Liver (tissue), 9 donors: ENCODE data around the gene NEK11. TPM values are rescaled to one million over a fixed set of nuclear protein-coding genes. Genes with fewer than 3 reads are reported as not detected.

Experiments used
- DNase-seq: peaks from one replicate; pipeline ENCODE4 v3.0.0-alpha.2; 2017; ENCODE audit warnings: low spot score
- H3K27ac ChIP-seq, 2 donors: one replicate each; pipeline ENCODE4 v1.7.0; 2013; ENCODE audit warnings: inconsistent platforms in 2 of 2, low read length in 2 of 2, control low read depth in 1 of 2, low read depth in 1 of 2, mild to moderate bottlenecking in 1 of 2
- H3K27me3 ChIP-seq, 4 donors: one replicate each; pipeline versions ENCODE4 v1.6.1 to v1.7.0; 2013; ENCODE audit warnings: low read length in 3 of 4, inconsistent platforms in 1 of 4, mild to moderate bottlenecking in 1 of 4, moderate library complexity in 1 of 4; ENCODE audit not compliant: control insufficient read depth in 4 of 4, insufficient read depth in 4 of 4
- H3K36me3 ChIP-seq, 4 donors: one replicate each; pipeline versions ENCODE4 v1.6.1 to v1.7.0; 2013; ENCODE audit warnings: low read length in 3 of 4, mild to moderate bottlenecking in 3 of 4, low read depth in 1 of 4, moderate library complexity in 1 of 4; ENCODE audit not compliant: control insufficient read depth in 4 of 4, insufficient read depth in 3 of 4
- H3K4me1 ChIP-seq, 4 donors: one replicate each; pipeline versions ENCODE4 v1.6.1 to v1.7.0; 2013; ENCODE audit warnings: low read length in 3 of 4, mild to moderate bottlenecking in 3 of 4, moderate library complexity in 1 of 4; ENCODE audit not compliant: control insufficient read depth in 4 of 4, insufficient read depth in 4 of 4
- H3K4me3 ChIP-seq, 3 donors: one replicate each; pipeline versions ENCODE4 v1.6.1 to v1.7.0; 2013; ENCODE audit warnings: low read length in 3 of 3, control low read depth in 1 of 3, low read depth in 1 of 3, mild to moderate bottlenecking in 1 of 3
- H3K9ac ChIP-seq, 2 donors: one replicate each; pipeline ENCODE4 v1.7.0; 2013; ENCODE audit warnings: low read length in 2 of 2, mild to moderate bottlenecking in 2 of 2, moderate library complexity in 2 of 2, control low read depth in 1 of 2, low read depth in 1 of 2
- H3K9me3 ChIP-seq, 4 donors: one replicate each; pipeline versions ENCODE4 v1.6.1 to v1.7.0; 2013; ENCODE audit warnings: low read length in 3 of 4; ENCODE audit not compliant: control insufficient read depth in 4 of 4
- CTCF ChIP-seq: fragments of 150-350 bp; IDR thresholded peaks from 2 replicates; pipeline ENCODE4 v1.5.1; 2017; ENCODE audit warnings: improper control_type of control experiment, low read depth, low read length; ENCODE audit not compliant: missing input control
- EGR1 ChIP-seq, 2 donors: IDR thresholded peaks; 2 replicates each; pipeline ENCODE4 v1.6.1; 2016 to 2018; ENCODE audit warnings: antibody characterized with exemption in 2 of 2, low read depth in 2 of 2
- FOXA1 ChIP-seq: IDR thresholded peaks from 2 replicates; pipeline ENCODE4 v1.6.1; 2016; ENCODE audit warnings: antibody characterized with exemption
- FOXA2 ChIP-seq: IDR thresholded peaks from 2 replicates; pipeline ENCODE4 v1.6.1; 2016; ENCODE audit warnings: antibody characterized with exemption
- GABPA ChIP-seq, 2 donors: IDR thresholded peaks in 1 of 2; conservative IDR thresholded peaks in 1 of 2; 2 replicates each; pipeline ENCODE4 v1.6.1; 2016; ENCODE audit warnings: antibody characterized with exemption in 2 of 2, mild to moderate bottlenecking in 1 of 2, moderate library complexity in 1 of 2
- HNF4A ChIP-seq, 2 donors: conservative IDR thresholded peaks; 2 replicates each; pipeline ENCODE4 v1.6.1; 2016; ENCODE audit warnings: antibody characterized with exemption in 2 of 2, mild to moderate bottlenecking in 2 of 2
- HNF4G ChIP-seq: IDR thresholded peaks from 2 replicates; pipeline ENCODE4 v1.6.1; 2016; ENCODE audit warnings: antibody characterized with exemption
- JUND ChIP-seq, 2 donors: IDR thresholded peaks; 2 replicates each; pipeline ENCODE4 v1.6.1; 2016; ENCODE audit warnings: antibody characterized with exemption in 2 of 2
- MAX ChIP-seq: IDR thresholded peaks from 2 replicates; pipeline ENCODE4 v1.6.1; 2016; ENCODE audit warnings: antibody characterized with exemption
- NR2F2 ChIP-seq: IDR thresholded peaks from 2 replicates; pipeline ENCODE4 v1.6.1; 2016; ENCODE audit warnings: antibody characterized with exemption
- RAD21 ChIP-seq, 2 donors: IDR thresholded peaks; 2 replicates each; pipeline ENCODE4 v1.6.1; 2016; ENCODE audit warnings: antibody characterized with exemption in 2 of 2, mild to moderate bottlenecking in 2 of 2
- RXRA ChIP-seq, 2 donors: IDR thresholded peaks; 2 replicates each; pipeline ENCODE4 v1.6.1; 2017 to 2018; ENCODE audit warnings: antibody characterized with exemption in 2 of 2, mild to moderate bottlenecking in 1 of 2
- SP1 ChIP-seq: IDR thresholded peaks from 2 replicates; pipeline ENCODE4 v1.6.1; 2018; ENCODE audit warnings: antibody characterized with exemption, mild to moderate bottlenecking
- TAF1 ChIP-seq: conservative IDR thresholded peaks from 2 replicates; pipeline ENCODE4 v1.6.1; 2016; ENCODE audit warnings: antibody characterized with exemption, mild to moderate bottlenecking
- YY1 ChIP-seq: IDR thresholded peaks from 2 replicates; pipeline ENCODE4 v1.6.1; 2016; ENCODE audit warnings: antibody characterized with exemption, mild to moderate bottlenecking
- WGBS: extraction: QIAGEN DNeasy Blood & Tissue Kit; methylation state at CpG from one replicate; pipeline ENCODE4 v1.1.7; 2013; 5-methylcytosine and 5-hydroxymethylcytosine counted together
- polyA plus RNA-seq, 2 donors: library from polyadenylated mRNA; stranded (reverse) in 1 of 2; unstranded in 1 of 2; fragments of 200-250 nt in 1 of 2; fragments of >200 nt in 1 of 2; fragmentation: Nextera tagmentation in 1 of 2; extraction: Ambion mirVana in 1 of 2; gene quantifications; one replicate each; pipeline versions ENCODE4 v1.2.1 to v1.2.3, GENCODE V29; 2013 to 2015
- total RNA-seq, 2 donors: library from RNA; depleted of rRNA; stranded (reverse); fragments of >200 nt; gene quantifications; one replicate each; pipeline ENCODE4 v1.2.3, GENCODE V29; 2014
- TF ChIP-seq, protein P1 (sequence below): IDR thresholded peaks from 2 replicates; pipeline ENCODE4 v1.6.1; 2016; ENCODE audit warnings: antibody characterized with exemption
- TF ChIP-seq, protein P2 (sequence below): IDR thresholded peaks from 2 replicates; pipeline ENCODE4 v1.6.1; 2016; ENCODE audit warnings: antibody characterized with exemption
- TF ChIP-seq, protein P3 (sequence below): IDR thresholded peaks from 2 replicates; pipeline ENCODE4 v1.6.1; 2016; ENCODE audit warnings: antibody characterized with exemption, mild to moderate bottlenecking
- donor health status: healthy.
- donor health status: healthy.
- donor health status: healthy.
- donor health status: healthy.
- donor health status: healthy.

The NEK11 gene
- total and polyA plus RNA-seq, 4 donors = 0.35 to 0.92 (median 0.69) TPM

- TF ChIP-seq FOXA2 (no peak), RXRA (IDR thresholded peaks at IDR 0.05) (no peak), MAX (no peak), GABPA (IDR thresholded peaks at IDR 0.05 in 1 of 2, conservative IDR thresholded peaks at IDR 0.05 in 1 of 2) (no peak), NR2F2 (no peak), CTCF (no peak), JUND (IDR thresholded peaks at IDR 0.05) (no peak), EGR1 (IDR thresholded peaks at IDR 0.05; ENCODE audit: low read depth in 2 of 2) (no peak), TAF1 (no peak), SP1 (no peak)
- TF ChIP-seq, protein P1, sequence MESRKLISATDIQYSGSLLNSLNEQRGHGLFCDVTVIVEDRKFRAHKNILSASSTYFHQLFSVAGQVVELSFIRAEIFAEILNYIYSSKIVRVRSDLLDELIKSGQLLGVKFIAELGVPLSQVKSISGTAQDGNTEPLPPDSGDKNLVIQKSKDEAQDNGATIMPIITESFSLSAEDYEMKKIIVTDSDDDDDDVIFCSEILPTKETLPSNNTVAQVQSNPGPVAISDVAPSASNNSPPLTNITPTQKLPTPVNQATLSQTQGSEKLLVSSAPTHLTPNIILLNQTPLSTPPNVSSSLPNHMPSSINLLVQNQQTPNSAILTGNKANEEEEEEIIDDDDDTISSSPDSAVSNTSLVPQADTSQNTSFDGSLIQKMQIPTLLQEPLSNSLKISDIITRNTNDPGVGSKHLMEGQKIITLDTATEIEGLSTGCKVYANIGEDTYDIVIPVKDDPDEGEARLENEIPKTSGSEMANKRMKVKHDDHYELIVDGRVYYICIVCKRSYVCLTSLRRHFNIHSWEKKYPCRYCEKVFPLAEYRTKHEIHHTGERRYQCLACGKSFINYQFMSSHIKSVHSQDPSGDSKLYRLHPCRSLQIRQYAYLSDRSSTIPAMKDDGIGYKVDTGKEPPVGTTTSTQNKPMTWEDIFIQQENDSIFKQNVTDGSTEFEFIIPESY = no peak
- Histone ChIP-seq H3K4me3 (no peak overlapping the region), H3K4me1 (no peaks in the 10 kb centered on the region), H3K9ac (no peak overlapping the region), H3K27me3 (no peaks in the 10 kb centered on the region), H3K27ac (no peak overlapping the region), H3K36me3 (no peaks in the 10 kb centered on the region), H3K9me3 (no peaks in the 10 kb centered on the region)
- 78% methylated on average over 1 of the region's 1 CpG for WGBS
- DNase-seq = no peak
Observed at GRCh38 chr3:131110087-131110486, 83.4 kb downstream of the NEK11 start.

GRCh38 chr3:131114256-131114655 is 87.6 kb downstream of the NEK11 start:
- no peak for TF ChIP-seq NR2F2
- no peak for TF ChIP-seq SP1
- TF ChIP-seq CTCF = no peak
- TF ChIP-seq EGR1 (IDR thresholded peaks at IDR 0.05; ENCODE audit: low read depth in 2 of 2) = no peak
- no peak for TF ChIP-seq RAD21 (IDR thresholded peaks at IDR 0.05)
- TF ChIP-seq YY1 = no peak
- TF ChIP-seq, protein P2, sequence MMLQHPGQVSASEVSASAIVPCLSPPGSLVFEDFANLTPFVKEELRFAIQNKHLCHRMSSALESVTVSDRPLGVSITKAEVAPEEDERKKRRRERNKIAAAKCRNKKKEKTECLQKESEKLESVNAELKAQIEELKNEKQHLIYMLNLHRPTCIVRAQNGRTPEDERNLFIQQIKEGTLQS = no peak
- no peak for TF ChIP-seq HNF4A (conservative IDR thresholded peaks at IDR 0.05)
- TF ChIP-seq GABPA (IDR thresholded peaks at IDR 0.05 in 1 of 2, conservative IDR thresholded peaks at IDR 0.05 in 1 of 2) = no peak
- TF ChIP-seq, protein P3, sequence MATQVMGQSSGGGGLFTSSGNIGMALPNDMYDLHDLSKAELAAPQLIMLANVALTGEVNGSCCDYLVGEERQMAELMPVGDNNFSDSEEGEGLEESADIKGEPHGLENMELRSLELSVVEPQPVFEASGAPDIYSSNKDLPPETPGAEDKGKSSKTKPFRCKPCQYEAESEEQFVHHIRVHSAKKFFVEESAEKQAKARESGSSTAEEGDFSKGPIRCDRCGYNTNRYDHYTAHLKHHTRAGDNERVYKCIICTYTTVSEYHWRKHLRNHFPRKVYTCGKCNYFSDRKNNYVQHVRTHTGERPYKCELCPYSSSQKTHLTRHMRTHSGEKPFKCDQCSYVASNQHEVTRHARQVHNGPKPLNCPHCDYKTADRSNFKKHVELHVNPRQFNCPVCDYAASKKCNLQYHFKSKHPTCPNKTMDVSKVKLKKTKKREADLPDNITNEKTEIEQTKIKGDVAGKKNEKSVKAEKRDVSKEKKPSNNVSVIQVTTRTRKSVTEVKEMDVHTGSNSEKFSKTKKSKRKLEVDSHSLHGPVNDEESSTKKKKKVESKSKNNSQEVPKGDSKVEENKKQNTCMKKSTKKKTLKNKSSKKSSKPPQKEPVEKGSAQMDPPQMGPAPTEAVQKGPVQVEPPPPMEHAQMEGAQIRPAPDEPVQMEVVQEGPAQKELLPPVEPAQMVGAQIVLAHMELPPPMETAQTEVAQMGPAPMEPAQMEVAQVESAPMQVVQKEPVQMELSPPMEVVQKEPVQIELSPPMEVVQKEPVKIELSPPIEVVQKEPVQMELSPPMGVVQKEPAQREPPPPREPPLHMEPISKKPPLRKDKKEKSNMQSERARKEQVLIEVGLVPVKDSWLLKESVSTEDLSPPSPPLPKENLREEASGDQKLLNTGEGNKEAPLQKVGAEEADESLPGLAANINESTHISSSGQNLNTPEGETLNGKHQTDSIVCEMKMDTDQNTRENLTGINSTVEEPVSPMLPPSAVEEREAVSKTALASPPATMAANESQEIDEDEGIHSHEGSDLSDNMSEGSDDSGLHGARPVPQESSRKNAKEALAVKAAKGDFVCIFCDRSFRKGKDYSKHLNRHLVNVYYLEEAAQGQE = no peak
- no peak for TF ChIP-seq FOXA1
- TF ChIP-seq JUND (IDR thresholded peaks at IDR 0.05) = no peak
- TF ChIP-seq TAF1 = no peak
- no peak for TF ChIP-seq RXRA (IDR thresholded peaks at IDR 0.05)
- no peak for TF ChIP-seq HNF4G
- TF ChIP-seq FOXA2 = no peak
- TF ChIP-seq MAX = no peak
- TF ChIP-seq, protein P1 = no peak
- Histone ChIP-seq H3K4me3 (no peak overlapping the region), H3K27me3 (no peaks in the 10 kb centered on the region), H3K9me3 (no peaks in the 10 kb centered on the region), H3K27ac (no peak overlapping the region), H3K9ac (no peak overlapping the region), H3K36me3 (no peaks in the 10 kb centered on the region), H3K4me1 (no peaks in the 10 kb centered on the region)
- 69% methylated on average over 3 of the region's 3 CpGs for WGBS
- no peak for DNase-seq
